B cell (primary cell): ENCODE data around the gene INPP1. TPM values are rescaled to one million over a fixed set of nuclear protein-coding genes. Genes with fewer than 3 reads are reported as not detected.

Source experiments
- ATAC-seq: fragments of 200-7000 bp; cut with Tn5 transposase; one replicate; pipeline ENCODE4 v1.10.0; 2021; ENCODE audit warnings: low read depth, mild to moderate bottlenecking, moderate number of reproducible peaks, moderate library complexity
- CTCF ChIA-PET: fragments of 350-600 bp; sonication (Branson Sonifier 250); formaldehyde crosslinking; loops from one replicate; lab custom pipeline; 2021; ENCODE audit warnings: antibody characterized with exemption, inconsistent platforms; lab: Charles Lee
- POLR2A ChIA-PET: fragments of 350-600 bp; sonication (Branson Sonifier 250); formaldehyde crosslinking; loops from one replicate; lab custom pipeline; 2021; ENCODE audit warnings: antibody characterized with exemption; lab: Charles Lee
- DNase-seq: peaks from one replicate; pipeline ENCODE4 v3.0.0; 2013
- H2AFZ ChIP-seq: 2 replicates; pipeline ENCODE4 v1.6.1; 2012; ENCODE audit warnings: mild to moderate bottlenecking, low read depth, low read length; ENCODE audit not compliant: insufficient read depth, poor library complexity, severe bottlenecking
- H3K27ac ChIP-seq, 2 donors: 1 replicate in 1 of 2; 2 replicates in 1 of 2; pipeline ENCODE4 v1.5.1; 2012 to 2013; ENCODE audit warnings: low read length in 2 of 2, mild to moderate bottlenecking in 2 of 2, moderate library complexity in 1 of 2
- H3K27me3 ChIP-seq, 4 experiments: fragments of 200-600 bp in 1 of 4; sonication (generic) in 1 of 4; replicated peaks in 1 of 4; 1 replicate in 2 of 4; 2 replicates in 2 of 4; pipeline versions ENCODE4 v1.6.1 to v1.7.0; 2013 to 2016; ENCODE audit warnings: low read length in 3 of 4, mild to moderate bottlenecking in 2 of 4, mixed read lengths in 1 of 4, moderate library complexity in 1 of 4; ENCODE audit not compliant: insufficient read depth in 4 of 4, control insufficient read depth in 3 of 4; ENCODE audit errors: control extremely low read depth in 1 of 4
- H3K36me3 ChIP-seq, 2 experiments: replicated peaks in 1 of 2; 1 replicate in 1 of 2; 2 replicates in 1 of 2; pipeline versions ENCODE4 v1.6.1 to v1.7.1; 2013; ENCODE audit warnings: low read length in 1 of 2; ENCODE audit not compliant: insufficient read depth in 2 of 2, control insufficient read depth in 1 of 2; ENCODE audit errors: control extremely low read depth in 1 of 2, extremely low read depth in 1 of 2
- H3K4me1 ChIP-seq, 2 donors: fragments of 200-600 bp in 1 of 2; sonication (generic) in 1 of 2; 1 replicate in 1 of 2; 2 replicates in 1 of 2; pipeline versions ENCODE4 v1.5.1 to v1.6.1; 2013 to 2017; ENCODE audit warnings: low read length in 2 of 2; ENCODE audit not compliant: control insufficient read depth in 2 of 2, insufficient read depth in 2 of 2
- H3K4me2 ChIP-seq: replicated peaks from 2 replicates; pipeline ENCODE3; 2012; ENCODE audit warnings: mild to moderate bottlenecking, low read depth, low read length; ENCODE audit not compliant: poor library complexity, severe bottlenecking
- H3K4me3 ChIP-seq, 5 experiments: fragments of 200-600 bp in 1 of 5; sonication (generic) in 1 of 5; 1 replicate in 3 of 5; 2 replicates in 2 of 5; pipeline versions ENCODE4 v1.5.1 to v1.7.0; 2011 to 2016; ENCODE audit warnings: low read length in 4 of 5, mild to moderate bottlenecking in 4 of 5, low read depth in 2 of 5, control low read depth in 1 of 5, moderate library complexity in 1 of 5; ENCODE audit not compliant: insufficient read depth in 1 of 5; ENCODE audit errors: control extremely low read depth in 1 of 5, extremely low read depth in 1 of 5
- H3K79me2 ChIP-seq: fragments of 200-600 bp; sonication (generic); one replicate; pipeline ENCODE4 v1.6.0; 2016; ENCODE audit warnings: low read length; ENCODE audit not compliant: control insufficient read depth, insufficient read depth
- H3K9ac ChIP-seq: fragments of 200-600 bp; sonication (generic); 2 replicates; pipeline ENCODE4 v1.6.1; 2017; ENCODE audit warnings: mild to moderate bottlenecking, low read length, moderate library complexity
- H3K9me3 ChIP-seq, 3 donors: one replicate each; pipeline versions ENCODE4 v1.6.1 to v1.7.1; 2013; ENCODE audit warnings: low read length in 2 of 3; ENCODE audit not compliant: control insufficient read depth in 2 of 3, insufficient read depth in 1 of 3; ENCODE audit errors: control extremely low read depth in 1 of 3
- H4K20me1 ChIP-seq: 2 replicates; pipeline ENCODE4 v1.6.0; 2012; ENCODE audit warnings: mild to moderate bottlenecking, low read length; ENCODE audit not compliant: insufficient read depth, control insufficient read depth, poor library complexity, severe bottlenecking
- H3K27ac Mint-ChIP-seq: one replicate; pipeline ENCODE4 v1.8.0; 2021; ENCODE audit warnings: mixed read lengths
- H3K27me3 Mint-ChIP-seq: one replicate; pipeline ENCODE4 v1.8.0; 2021; ENCODE audit warnings: mixed read lengths
- H3K4me1 Mint-ChIP-seq: one replicate; pipeline ENCODE4 v1.8.0; 2021; ENCODE audit warnings: mixed read lengths
- H3K4me3 Mint-ChIP-seq: one replicate; pipeline ENCODE4 v1.8.0; 2021; ENCODE audit warnings: mixed read lengths
- H3K9me3 Mint-ChIP-seq: one replicate; pipeline ENCODE4 v1.8.0; 2022; ENCODE audit warnings: mixed read lengths; ENCODE audit not compliant: insufficient read depth
- CTCF ChIP-seq: fragments of 200-600 bp; IDR thresholded peaks from one replicate; pipeline ENCODE4 v1.8.0; 2022; ENCODE audit warnings: antibody characterized with exemption, mild to moderate bottlenecking
- EZH2 ChIP-seq: IDR thresholded peaks from 2 replicates; pipeline ENCODE4 v1.6.1; 2012; ENCODE audit warnings: borderline replicate concordance, low read depth, mild to moderate bottlenecking, moderate library complexity, low read length; ENCODE audit not compliant: insufficient read depth, poor library complexity, severe bottlenecking
- WGBS: methylation state at CpG from one replicate; pipeline ENCODE4 v1.1.5; 2013; ENCODE audit warnings: missing lambda C conversion rate; ENCODE audit not compliant: insufficient coverage; 5-methylcytosine and 5-hydroxymethylcytosine counted together
- intact Hi-C: fragments of 100-400 bp; cut with micrococcal nuclease; formaldehyde crosslinking; loops from one replicate; pipeline ENCODE4 v1.10.0; 2022
- polyA plus RNA-seq: library from polyadenylated mRNA; depleted of rRNA; stranded (reverse); fragments of >200 nt; gene quantifications from 2 replicates; pipeline ENCODE4 v1.2.3, GENCODE V29; 2012
- total RNA-seq, 2 donors: library from RNA; stranded (reverse); fragments of 120-200 nt in 1 of 2; gene quantifications; 1 replicate in 1 of 2; 2 replicates in 1 of 2; pipeline versions ENCODE4 v1.2.3 to v1.2.4, GENCODE V29; 2013 to 2022

The INPP1 gene
- total and polyA plus RNA-seq, 2 donors (not counting 1 experiment from before 2014, with no cell fraction given): 3.1 to 3.7 TPM

- 43% methylated on average over 3 of the region's 4 CpGs for WGBS
- Histone ChIP-seq H4K20me1 (no peaks in the 10 kb centered on the region), H3K27me3 (no peaks in the 10 kb centered on the region), H3K36me3 (no peaks in the 10 kb centered on the region), H3K4me1 (peaks cover 24 to 33% of the 10 kb centered on the region in 2 donors), H2AFZ (no peak overlapping the region), H3K4me2 (no peak overlapping the region), H3K9ac (no peak overlapping the region), H3K27ac (no peak overlapping the region), H3K9me3 (no peaks in the 10 kb centered on the region), H3K4me3 (no peak overlapping the region), H3K79me2 (peaks cover 83% of the 10 kb centered on the region)
- peaks cover 57% of the 10 kb centered on the region for H3K4me1 Mint-ChIP-seq
- H3K27ac Mint-ChIP-seq: peak overlapping the region; percentile 46
- no peak for DNase-seq
- CTCF ChIA-PET: no interaction called here
- ATAC-seq: no peak
- intact Hi-C loops: no loop called here
- H3K27me3 Mint-ChIP-seq: no peaks in the 10 kb centered on the region
- no peaks in the 10 kb centered on the region for H3K9me3 Mint-ChIP-seq
- no peak overlapping the region for H3K4me3 Mint-ChIP-seq
- POLR2A ChIA-PET: no interaction called here
- TF ChIP-seq CTCF (no peak), EZH2 (no peak)
Observed at GRCh38 chr2:190413421-190413820, 70.0 kb downstream of the INPP1 start.

- no peaks in the 10 kb centered on the region for H3K9me3 Mint-ChIP-seq
- H3K4me2 ChIP-seq: peak overlapping the region; percentile 54
- TF ChIP-seq EZH2 (no peak), CTCF (no peak)
- H3K9ac ChIP-seq: peak overlapping the region; percentile 39
- intact Hi-C loops: no loop called here
- WGBS: 100% methylated on average over 2 of the region's 4 CpGs
- no peak overlapping the region for H3K4me3 Mint-ChIP-seq
- peak overlapping the region; percentile 48 for H2AFZ ChIP-seq
- H4K20me1 ChIP-seq: peaks cover 4% of the 10 kb centered on the region
- no peaks in the 10 kb centered on the region for H3K27me3 ChIP-seq
- peaks cover 80% of the 10 kb centered on the region for H3K79me2 ChIP-seq
- no peaks in the 10 kb centered on the region for H3K27me3 Mint-ChIP-seq
- H3K27ac Mint-ChIP-seq: no peak overlapping the region
- no peaks in the 10 kb centered on the region for H3K36me3 ChIP-seq
- H3K4me1 ChIP-seq: peaks cover 14 to 23% of the 10 kb centered on the region in 2 donors
- POLR2A ChIA-PET: no interaction called here
- H3K9me3 ChIP-seq: no peaks in the 10 kb centered on the region
- H3K4me3 ChIP-seq: no peak overlapping the region
- H3K4me1 Mint-ChIP-seq: peaks cover 52% of the 10 kb centered on the region
- peak overlapping the region; percentile 48 to 87 for H3K27ac ChIP-seq
- no peak for DNase-seq
- CTCF ChIA-PET: interaction anchor here (0.6 kb wide), 1 partner anchor 1109 kb away, joined by 3 read pairs; no protein-coding TSS in a partner anchor
- no peak for ATAC-seq
Observed at GRCh38 chr2:190415251-190415650, 71.9 kb downstream of the INPP1 start.
